ENCODE data around the gene RAPGEF4. TPM values are rescaled to one million over a fixed set of nuclear protein-coding genes. Genes with fewer than 3 reads are reported as not detected.

RAPGEF4 gene
- total RNA-seq, 1 experiment from 2014 or later, result 2.2 TPM

- no peak for TF ChIP-seq ZNF532 (CRISPR knock-in tag; IDR thresholded peaks at IDR 0.05; ENCODE audit: borderline replicate concordance)
- TF ChIP-seq MXD4 (CRISPR knock-in tag; IDR thresholded peaks at IDR 0.05; ENCODE audit: borderline replicate concordance), result no peak
- no peak for TF ChIP-seq TCF7 (CRISPR knock-in tag; IDR thresholded peaks at IDR 0.05; ENCODE audit: low read depth)
- no peak for TF ChIP-seq EMX1 (CRISPR knock-in tag; IDR thresholded peaks at IDR 0.05)
- TF ChIP-seq E2F1 (CRISPR knock-in tag; IDR thresholded peaks at IDR 0.05), result no peak
- no peak for TF ChIP-seq CTCF (IDR thresholded peaks at IDR 0.05)
- TF ChIP-seq AR (CRISPR knock-in tag; IDR thresholded peaks at IDR 0.05), result no peak
- TF ChIP-seq STAT6 (CRISPR knock-in tag; conservative IDR thresholded peaks at IDR 0.05; ENCODE audit: low read depth), result no peak
- TF ChIP-seq ZNF138 (CRISPR knock-in tag; conservative IDR thresholded peaks at IDR 0.05), result no peak
Observed at GRCh38 chr2:173059971-173060461, 324.4 kb downstream of the RAPGEF4 start (continued).

GRCh38 chr2:173062801-173063200 is 327.2 kb downstream of the RAPGEF4 start:
- Mint-ChIP-seq H3K4me3 (no peak overlapping the region), H3K9me3 (peaks cover 9% of the 10 kb centered on the region), H3K36me3 (no peaks in the 10 kb centered on the region), H3K27ac (no peak overlapping the region), H3K27me3 (ENCODE audit: low read depth) (no peaks in the 10 kb centered on the region), H3K4me1 (peaks cover 7% of the 10 kb centered on the region)
- no peak for ATAC-seq
- ChIA-PET POLR2A (interaction anchor here (0.7 kb wide), 1 partner anchor 87 kb away, joined by 6 read pairs; no protein-coding TSS in a partner anchor), CTCF (no interaction called here)
- no peak for DNase-seq (ENCODE audit: low spot score)
- TF ChIP-seq GRHL2 (CRISPR knock-in tag; IDR thresholded peaks at IDR 0.05; ENCODE audit: insufficient replicate concordance, severe bottlenecking) (no peak), ATF2 (CRISPR knock-in tag; IDR thresholded peaks at IDR 0.05; ENCODE audit: borderline replicate concordance, low read depth) (no peak), ARID4B (CRISPR knock-in tag; IDR thresholded peaks at IDR 0.05; ENCODE audit: borderline replicate concordance) (no peak), CBFB (CRISPR knock-in tag; IDR thresholded peaks at IDR 0.05; ENCODE audit: low read depth) (no peak), ZBTB21 (CRISPR knock-in tag; IDR thresholded peaks at IDR 0.05; ENCODE audit: borderline replicate concordance) (no peak), IRF2 (CRISPR knock-in tag; IDR thresholded peaks at IDR 0.05; ENCODE audit: borderline replicate concordance, low read depth) (no peak), ZNF219 (CRISPR knock-in tag; IDR thresholded peaks at IDR 0.05; ENCODE audit: borderline replicate concordance) (no peak)
